K562 (cell line): ENCODE results near the gene VPS4B. TPM values are rescaled to one million over a fixed set of nuclear protein-coding genes. Genes with fewer than 3 reads are reported as not detected.

Experiments used
- ARNT ChIP-seq, 2 experiments: fragments of 450-650 bp; IDR thresholded peaks; 2 replicates each; pipeline ENCODE4 v1.6.1; 2016; ENCODE audit warnings: mild to moderate bottlenecking in 1 of 2
- BRD4 ChIP-seq: fragments of 200-600 bp; sonication (generic); IDR thresholded peaks from 2 replicates; pipeline ENCODE4 v1.6.1; 2017; ENCODE audit warnings: inconsistent platforms
- CTBP1 ChIP-seq: fragments of 450-650 bp; IDR thresholded peaks from 2 replicates; pipeline ENCODE4 v1.6.1; 2016; ENCODE audit warnings: borderline replicate concordance
- GTF2A2 ChIP-seq: IDR thresholded peaks from 2 replicates; pipeline ENCODE4 v1.6.1; 2016; ENCODE audit warnings: mild to moderate bottlenecking, missing genetic modification characterization, missing compliant biosample characterization
- NR3C1 ChIP-seq: sonication (generic); formaldehyde crosslinking; IDR thresholded peaks from 2 replicates; pipeline ENCODE4 v1.8.1; 2022; ENCODE audit warnings: missing genetic modification reagents
- PTRF ChIP-seq: fragments of 450-650 bp; IDR thresholded peaks from 2 replicates; pipeline ENCODE4 v1.6.1; 2016; ENCODE audit warnings: mild to moderate bottlenecking, missing genetic modification characterization, missing compliant biosample characterization
- PURB ChIP-seq: sonication (generic); formaldehyde crosslinking; IDR thresholded peaks from 2 replicates; pipeline ENCODE4 v1.9.0; 2021; ENCODE audit warnings: low read depth, mild to moderate bottlenecking, missing genetic modification reagents
- RBM34 ChIP-seq: fragments of 200-400 bp; formaldehyde crosslinking; IDR thresholded peaks from 2 replicates; pipeline ENCODE4 v1.6.1; 2018; ENCODE audit warnings: low read length, borderline replicate concordance; ENCODE audit not compliant: insufficient read depth
- ZNF253 ChIP-seq: fragments of 250-450 bp; sonication (Bioruptor Pico); conservative IDR thresholded peaks from 2 replicates; pipeline ENCODE4 v1.6.1; 2021; ENCODE audit warnings: mild to moderate bottlenecking
- ZNF316 ChIP-seq: fragments of 450-650 bp; IDR thresholded peaks from 2 replicates; pipeline ENCODE4 v1.6.1; 2016
- ZNF347 ChIP-seq: fragments of 450-650 bp; formaldehyde crosslinking; IDR thresholded peaks from 2 replicates; pipeline ENCODE4 v1.4.0; 2020; ENCODE audit warnings: low read depth, mild to moderate bottlenecking, moderate library complexity
- polyA plus RNA-seq, 8 experiments: library from polyadenylated mRNA; depleted of rRNA in 4 of 8; stranded (reverse) in 5 of 8; unstranded in 3 of 8; fragments of >200 nt; fragmentation: Nextera tagmentation in 2 of 8; fragmentation: Illumina TruSeq in 1 of 8; extraction: Ambion mirVana in 2 of 8; extraction: Trizol in 1 of 8; gene quantifications; 2 replicates each; pipeline versions ENCODE4 v1.2.1 to v1.2.3, GENCODE V29; 2011 to 2014; ENCODE audit warnings: inconsistent platforms in 1 of 8, missing spikeins in 1 of 8
- total RNA-seq, 7 experiments: library from RNA; depleted of rRNA in 6 of 7; stranded (reverse); fragments of >200 nt in 6 of 7; fragmentation: Illumina TruSeq in 2 of 7; extraction: Trizol in 2 of 7; gene quantifications; 2 replicates each; pipeline versions ENCODE4 v1.2.1 to v1.2.3, GENCODE V29; 2011 to 2021; ENCODE audit warnings: low replicate concordance in 1 of 7
- TF ChIP-seq, protein P1 (sequence below), 2 experiments: fragments of 450-650 bp; formaldehyde crosslinking in 1 of 2; IDR thresholded peaks; 2 replicates each; pipeline versions ENCODE4 v1.4.0 to v1.6.1; 2014 to 2020; ENCODE audit warnings: mild to moderate bottlenecking in 2 of 2, borderline replicate concordance in 1 of 2, low read depth in 1 of 2
- TF ChIP-seq, protein P2 (sequence below): IDR thresholded peaks from 2 replicates; pipeline ENCODE4 v1.6.1; 2014; ENCODE audit warnings: antibody characterized with exemption
- TF ChIP-seq, protein P3 (sequence below): fragments of 450-650 bp; formaldehyde crosslinking; IDR thresholded peaks from 2 replicates; pipeline ENCODE4 v1.4.0; 2020; ENCODE audit warnings: mild to moderate bottlenecking
- TF ChIP-seq, protein P4 (sequence below): sonication (generic); formaldehyde crosslinking; IDR thresholded peaks from 2 replicates; pipeline ENCODE4 v1.8.0; 2022; ENCODE audit warnings: mild to moderate bottlenecking, missing genetic modification reagents, borderline replicate concordance

VPS4B gene
- total and polyA plus RNA-seq, 9 of the 15 experiments (the other 6 are each of a cell fraction or from before 2014, with no cell fraction given), result 7.3 to 16.4 (median 10.4) TPM

DNA sequence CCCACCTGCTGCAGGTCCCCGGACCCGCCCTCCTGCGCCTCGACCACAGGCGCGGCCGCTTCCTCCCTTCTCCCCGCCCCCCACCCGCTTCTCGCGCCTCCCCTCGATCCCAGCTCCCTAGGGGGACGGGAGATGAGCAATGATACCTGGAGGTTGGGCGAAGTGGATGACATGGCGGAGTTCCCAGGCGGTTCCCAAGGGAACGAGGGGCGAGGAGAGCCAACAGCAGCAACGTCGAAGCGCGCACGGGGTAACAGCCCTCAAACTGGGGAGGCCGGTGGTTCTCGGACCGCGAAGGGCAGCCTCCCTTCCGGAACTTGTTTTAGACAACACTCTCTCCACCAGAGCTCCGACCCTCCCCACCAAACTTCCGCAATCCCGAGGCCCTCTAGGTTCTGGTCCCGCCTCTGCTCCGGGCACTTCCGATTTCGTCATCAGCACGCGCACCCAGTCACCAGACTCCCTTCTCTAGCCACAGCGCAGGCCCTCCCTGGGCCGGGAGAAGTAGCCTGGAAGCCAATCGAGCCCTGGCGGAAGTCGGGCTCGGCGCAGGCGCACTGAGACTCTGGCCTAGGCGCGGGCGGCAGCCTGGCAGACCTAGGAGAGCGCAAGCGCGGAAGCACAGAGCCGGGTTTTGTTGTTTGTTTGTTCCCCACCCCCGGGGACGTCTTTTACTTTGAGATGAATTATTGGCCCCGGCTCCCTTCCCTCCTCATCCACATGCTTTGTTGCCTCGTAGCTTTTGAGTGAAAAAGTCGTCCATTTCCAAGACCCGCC is at the start of gene VPS4B (continued):
- TF ChIP-seq ZNF347 (CRISPR knock-in tag), result no peak
- TF ChIP-seq, protein P1, sequence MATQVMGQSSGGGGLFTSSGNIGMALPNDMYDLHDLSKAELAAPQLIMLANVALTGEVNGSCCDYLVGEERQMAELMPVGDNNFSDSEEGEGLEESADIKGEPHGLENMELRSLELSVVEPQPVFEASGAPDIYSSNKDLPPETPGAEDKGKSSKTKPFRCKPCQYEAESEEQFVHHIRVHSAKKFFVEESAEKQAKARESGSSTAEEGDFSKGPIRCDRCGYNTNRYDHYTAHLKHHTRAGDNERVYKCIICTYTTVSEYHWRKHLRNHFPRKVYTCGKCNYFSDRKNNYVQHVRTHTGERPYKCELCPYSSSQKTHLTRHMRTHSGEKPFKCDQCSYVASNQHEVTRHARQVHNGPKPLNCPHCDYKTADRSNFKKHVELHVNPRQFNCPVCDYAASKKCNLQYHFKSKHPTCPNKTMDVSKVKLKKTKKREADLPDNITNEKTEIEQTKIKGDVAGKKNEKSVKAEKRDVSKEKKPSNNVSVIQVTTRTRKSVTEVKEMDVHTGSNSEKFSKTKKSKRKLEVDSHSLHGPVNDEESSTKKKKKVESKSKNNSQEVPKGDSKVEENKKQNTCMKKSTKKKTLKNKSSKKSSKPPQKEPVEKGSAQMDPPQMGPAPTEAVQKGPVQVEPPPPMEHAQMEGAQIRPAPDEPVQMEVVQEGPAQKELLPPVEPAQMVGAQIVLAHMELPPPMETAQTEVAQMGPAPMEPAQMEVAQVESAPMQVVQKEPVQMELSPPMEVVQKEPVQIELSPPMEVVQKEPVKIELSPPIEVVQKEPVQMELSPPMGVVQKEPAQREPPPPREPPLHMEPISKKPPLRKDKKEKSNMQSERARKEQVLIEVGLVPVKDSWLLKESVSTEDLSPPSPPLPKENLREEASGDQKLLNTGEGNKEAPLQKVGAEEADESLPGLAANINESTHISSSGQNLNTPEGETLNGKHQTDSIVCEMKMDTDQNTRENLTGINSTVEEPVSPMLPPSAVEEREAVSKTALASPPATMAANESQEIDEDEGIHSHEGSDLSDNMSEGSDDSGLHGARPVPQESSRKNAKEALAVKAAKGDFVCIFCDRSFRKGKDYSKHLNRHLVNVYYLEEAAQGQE (IDR thresholded peaks at IDR 0.05; ENCODE audit: borderline replicate concordance), result no peak
- TF ChIP-seq, protein P1 (CRISPR knock-in tag; IDR thresholded peaks at IDR 0.05; ENCODE audit: low read depth), result no peak
- no peak for TF ChIP-seq GTF2A2 (tag)
- TF ChIP-seq CTBP1, result no peak; the same call in 1 of the 2 replicates
- no peak for TF ChIP-seq BRD4
- TF ChIP-seq, protein P2, sequence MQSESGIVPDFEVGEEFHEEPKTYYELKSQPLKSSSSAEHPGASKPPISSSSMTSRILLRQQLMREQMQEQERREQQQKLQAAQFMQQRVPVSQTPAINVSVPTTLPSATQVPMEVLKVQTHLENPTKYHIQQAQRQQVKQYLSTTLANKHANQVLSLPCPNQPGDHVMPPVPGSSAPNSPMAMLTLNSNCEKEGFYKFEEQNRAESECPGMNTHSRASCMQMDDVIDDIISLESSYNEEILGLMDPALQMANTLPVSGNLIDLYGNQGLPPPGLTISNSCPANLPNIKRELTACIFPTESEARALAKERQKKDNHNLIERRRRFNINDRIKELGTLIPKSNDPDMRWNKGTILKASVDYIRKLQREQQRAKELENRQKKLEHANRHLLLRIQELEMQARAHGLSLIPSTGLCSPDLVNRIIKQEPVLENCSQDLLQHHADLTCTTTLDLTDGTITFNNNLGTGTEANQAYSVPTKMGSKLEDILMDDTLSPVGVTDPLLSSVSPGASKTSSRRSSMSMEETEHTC, result peak; percentile 68; the same call in 1 of the 2 replicates
- TF ChIP-seq RBM34, result no peak
- TF ChIP-seq ZNF316, result no peak
- no peak for TF ChIP-seq ARNT (IDR thresholded peaks at IDR 0.05)
- TF ChIP-seq ZNF253 (CRISPR knock-in tag), result no peak
- TF ChIP-seq NR3C1, result no peak
- TF ChIP-seq, protein P3, sequence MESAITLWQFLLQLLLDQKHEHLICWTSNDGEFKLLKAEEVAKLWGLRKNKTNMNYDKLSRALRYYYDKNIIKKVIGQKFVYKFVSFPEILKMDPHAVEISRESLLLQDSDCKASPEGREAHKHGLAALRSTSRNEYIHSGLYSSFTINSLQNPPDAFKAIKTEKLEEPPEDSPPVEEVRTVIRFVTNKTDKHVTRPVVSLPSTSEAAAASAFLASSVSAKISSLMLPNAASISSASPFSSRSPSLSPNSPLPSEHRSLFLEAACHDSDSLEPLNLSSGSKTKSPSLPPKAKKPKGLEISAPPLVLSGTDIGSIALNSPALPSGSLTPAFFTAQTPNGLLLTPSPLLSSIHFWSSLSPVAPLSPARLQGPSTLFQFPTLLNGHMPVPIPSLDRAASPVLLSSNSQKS (CRISPR knock-in tag), result no peak
- no peak for TF ChIP-seq PTRF (tag)
- TF ChIP-seq PURB (CRISPR knock-in tag), result no peak
- TF ChIP-seq, protein P4, sequence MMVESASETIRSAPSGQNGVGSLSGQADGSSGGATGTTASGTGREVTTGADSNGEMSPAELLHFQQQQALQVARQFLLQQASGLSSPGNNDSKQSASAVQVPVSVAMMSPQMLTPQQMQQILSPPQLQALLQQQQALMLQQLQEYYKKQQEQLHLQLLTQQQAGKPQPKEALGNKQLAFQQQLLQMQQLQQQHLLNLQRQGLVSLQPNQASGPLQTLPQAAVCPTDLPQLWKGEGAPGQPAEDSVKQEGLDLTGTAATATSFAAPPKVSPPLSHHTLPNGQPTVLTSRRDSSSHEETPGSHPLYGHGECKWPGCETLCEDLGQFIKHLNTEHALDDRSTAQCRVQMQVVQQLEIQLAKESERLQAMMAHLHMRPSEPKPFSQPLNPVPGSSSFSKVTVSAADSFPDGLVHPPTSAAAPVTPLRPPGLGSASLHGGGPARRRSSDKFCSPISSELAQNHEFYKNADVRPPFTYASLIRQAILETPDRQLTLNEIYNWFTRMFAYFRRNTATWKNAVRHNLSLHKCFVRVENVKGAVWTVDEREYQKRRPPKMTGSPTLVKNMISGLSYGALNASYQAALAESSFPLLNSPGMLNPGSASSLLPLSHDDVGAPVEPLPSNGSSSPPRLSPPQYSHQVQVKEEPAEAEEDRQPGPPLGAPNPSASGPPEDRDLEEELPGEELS (CRISPR knock-in tag), result no peak
